Measurements from ENCODE around the gene STPG2.
"Not testable (repeated sequence)": the region's sequence is repeated elsewhere in the genome, so short reads cannot be mapped to it uniquely, and the experiment has no call there.

STPG2 gene

DNA sequence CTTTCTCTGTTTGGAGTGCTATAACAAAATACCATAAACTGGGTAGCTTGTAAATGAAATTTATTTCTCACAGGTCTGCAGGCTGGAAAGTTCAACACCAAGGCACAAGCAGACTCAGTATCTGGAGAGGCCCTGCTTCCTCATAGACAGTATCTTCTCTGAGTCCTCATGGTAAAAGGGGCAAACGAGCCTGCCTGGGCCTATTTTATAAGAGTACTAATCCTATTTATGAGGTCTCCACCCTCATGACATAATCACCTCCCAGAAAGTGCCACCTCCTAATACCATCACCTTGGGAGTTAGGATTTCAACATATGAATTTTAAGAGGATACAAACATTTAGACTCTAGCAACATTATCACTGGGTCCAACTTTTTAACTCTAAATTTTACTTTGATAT lies 200.3 kb downstream of the STPG2 start:
- no peak for DNase-seq (ENCODE audit: low read depth)

DNA sequence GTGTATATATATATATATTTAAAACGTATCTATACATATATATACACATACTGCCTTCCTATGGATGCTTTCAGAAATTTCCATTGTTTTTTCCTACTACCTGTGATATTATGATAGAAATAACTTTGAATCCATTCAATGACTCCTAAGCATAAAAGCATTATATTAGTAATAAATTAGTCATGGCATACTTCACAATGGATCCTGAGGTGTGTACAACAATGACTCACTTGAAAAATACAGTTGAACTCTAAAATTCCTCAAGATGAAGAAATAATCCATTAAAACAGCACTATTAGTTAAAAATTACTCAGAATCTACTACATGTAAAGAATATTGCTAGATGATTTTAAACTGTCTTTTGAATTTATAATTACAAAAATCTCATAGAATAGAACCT lies 201.1 kb downstream of the STPG2 start:
- DNase-seq (ENCODE audit: low read depth) = no peak

DNA sequence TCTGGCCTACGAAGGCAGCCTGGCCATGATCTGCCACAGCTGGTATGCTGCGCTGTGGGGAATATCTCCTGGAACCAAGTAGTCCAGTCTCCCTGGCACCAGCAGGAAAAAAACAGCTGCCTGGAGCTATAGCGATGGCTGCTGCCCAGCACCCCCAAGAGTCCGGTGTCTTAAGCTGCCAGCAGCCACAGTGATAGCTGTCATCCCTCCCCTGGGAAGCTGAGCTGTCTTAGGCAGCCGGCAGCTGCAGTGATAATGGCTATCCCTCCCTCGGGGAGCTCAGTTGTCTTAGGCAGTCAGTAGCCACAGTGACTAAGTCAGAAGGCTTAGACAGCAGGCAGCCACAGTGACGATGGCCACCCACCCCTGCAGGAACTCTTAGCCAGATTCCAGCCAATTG lies 205.1 kb downstream of the STPG2 start:
- DNase-seq (ENCODE audit: low read depth) = no peak

DNA sequence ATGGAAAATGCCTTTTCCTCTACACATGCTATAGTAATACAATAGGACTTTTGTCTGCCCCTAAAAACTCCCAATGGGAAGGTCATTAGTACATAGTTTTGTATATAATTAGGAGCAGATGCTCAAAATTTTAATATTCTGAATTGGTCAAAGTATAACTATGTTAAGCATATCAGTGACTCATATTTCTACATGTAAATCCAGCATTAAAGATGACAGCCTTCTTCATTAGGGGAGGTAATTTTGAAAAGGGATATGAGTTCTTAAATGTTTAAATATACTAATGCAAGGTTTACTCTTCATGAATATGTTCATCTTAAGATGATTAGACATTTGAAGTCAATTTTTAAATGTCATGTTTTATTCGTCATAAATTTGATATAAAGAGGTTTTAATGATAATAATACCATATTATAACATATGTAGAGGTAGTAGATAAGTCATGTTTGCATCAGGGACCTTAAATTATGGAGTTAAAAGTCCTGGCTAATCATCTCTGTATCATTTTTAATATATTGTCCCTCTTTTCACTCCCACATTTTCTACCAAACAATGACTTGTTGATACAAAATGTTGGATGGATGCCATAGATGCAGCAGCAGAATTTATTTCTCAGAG lies 218.8 kb downstream of the STPG2 start:
- DNase-seq (ENCODE audit: low read depth) = no peak

DNA sequence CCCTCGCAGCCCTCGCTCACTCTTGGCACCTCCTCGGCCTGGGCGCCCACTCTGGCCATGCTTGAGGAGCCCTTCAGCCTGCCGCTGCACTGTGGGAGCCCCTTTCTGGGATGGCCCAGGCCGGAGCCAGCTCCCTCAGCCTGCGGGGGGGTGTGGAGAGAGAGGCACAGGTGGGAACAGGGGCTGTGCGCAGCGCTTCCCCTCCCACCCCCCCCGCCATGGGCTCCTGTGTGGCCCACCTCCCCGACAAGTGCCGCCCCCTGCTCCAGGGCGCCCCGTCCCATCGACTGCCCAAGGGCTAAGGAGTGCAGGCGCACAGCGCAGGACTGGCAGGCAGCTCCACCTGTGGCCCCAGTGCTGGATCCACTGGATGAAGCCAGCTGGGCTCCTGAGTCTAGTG lies 220.2 kb downstream of the STPG2 start:
- no peak for DNase-seq (ENCODE audit: low read depth)

DNA sequence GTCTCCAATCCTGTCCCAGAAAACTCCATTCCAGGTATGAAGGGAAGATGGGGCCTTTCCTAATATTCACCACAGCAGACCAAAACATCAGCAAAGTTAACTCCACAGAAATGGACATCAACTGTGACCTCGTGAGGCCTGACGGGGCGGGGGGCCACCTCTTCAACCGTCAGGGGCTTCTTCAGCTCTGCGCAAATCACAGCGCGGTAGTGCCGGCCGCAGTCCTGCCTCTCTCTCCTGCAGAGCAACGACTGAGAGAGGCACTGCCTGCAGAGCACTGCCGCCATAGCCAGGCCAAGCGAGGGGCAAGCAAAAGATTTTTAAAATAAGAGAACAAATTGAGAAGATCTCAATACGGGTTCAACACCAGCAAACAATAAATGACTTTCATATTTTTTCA lies 226.2 kb downstream of the STPG2 start:
- no peak for DNase-seq (ENCODE audit: low read depth)

DNA sequence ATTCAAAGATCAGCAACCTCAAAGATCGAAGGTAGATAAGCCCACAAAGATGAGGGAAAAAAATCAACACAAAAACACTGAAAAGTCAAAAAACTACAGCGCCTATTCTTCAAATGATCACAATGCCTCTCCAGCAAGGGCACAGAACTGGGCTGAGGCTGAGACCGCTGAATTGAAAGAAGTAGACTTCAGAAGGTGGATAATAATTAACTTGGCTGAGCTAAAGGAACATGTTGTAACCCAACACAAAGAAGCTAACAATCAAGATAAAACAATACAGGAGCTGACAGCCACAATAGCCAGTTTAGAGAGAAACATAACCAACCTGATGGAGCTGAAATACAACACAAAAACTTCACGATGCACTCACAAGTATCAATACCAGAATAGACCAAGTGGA lies 231.1 kb downstream of the STPG2 start:
- DNase-seq (ENCODE audit: low read depth) = no peak

DNA sequence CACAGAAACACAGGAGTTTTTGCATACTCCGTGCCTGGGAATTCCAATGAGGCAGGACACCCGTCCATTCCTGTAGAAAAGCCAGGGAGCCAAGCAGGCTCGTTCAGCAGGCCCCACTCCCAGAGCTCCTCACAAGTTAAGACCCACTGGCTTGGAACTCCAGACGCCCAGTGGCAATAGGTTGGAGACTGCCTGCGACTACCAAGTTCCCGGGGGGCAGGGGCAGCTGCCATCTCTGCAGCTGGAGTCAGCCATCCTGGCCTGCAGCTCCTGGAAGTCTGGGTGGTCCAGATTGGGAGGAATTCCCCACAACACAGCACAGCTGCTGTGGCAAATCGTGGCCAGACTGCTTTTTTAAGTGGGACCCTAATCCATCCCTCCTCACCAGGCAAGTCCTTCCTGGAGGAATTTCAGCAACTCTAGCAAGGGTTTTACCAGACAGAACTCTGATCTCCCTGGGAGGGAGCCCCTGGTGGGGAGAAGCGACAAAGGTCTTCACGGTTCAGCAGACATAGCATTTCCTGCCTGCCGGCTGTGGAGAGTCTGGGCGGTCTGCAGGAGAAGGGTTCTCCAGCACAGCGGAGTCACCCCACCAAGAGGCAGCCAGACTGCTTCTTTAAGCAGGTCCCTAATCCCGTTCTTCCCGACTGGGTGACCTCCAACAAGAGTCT lies 231.9 kb downstream of the STPG2 start:
- no peak for DNase-seq (ENCODE audit: low read depth)

DNA sequence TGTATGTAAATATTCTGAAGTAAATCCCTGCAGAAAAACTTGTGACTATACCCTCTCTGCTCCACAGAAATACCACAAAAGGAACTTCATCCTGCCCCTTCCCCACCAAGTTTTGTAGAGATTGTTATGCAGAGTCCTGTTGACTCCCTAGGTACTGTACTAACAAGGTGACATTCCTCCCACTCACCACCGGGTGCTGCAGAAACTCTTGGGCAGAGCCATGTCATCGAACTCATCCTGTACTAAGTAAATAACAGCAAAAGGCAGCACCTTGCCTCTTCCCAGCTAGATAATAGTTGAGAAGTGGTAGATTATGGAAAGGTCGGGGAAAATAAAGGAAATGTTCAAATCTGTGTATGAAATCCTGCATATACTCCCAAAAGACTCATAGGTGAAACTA lies 233.3 kb downstream of the STPG2 start:
- DNase-seq (ENCODE audit: low read depth) = no peak

DNA sequence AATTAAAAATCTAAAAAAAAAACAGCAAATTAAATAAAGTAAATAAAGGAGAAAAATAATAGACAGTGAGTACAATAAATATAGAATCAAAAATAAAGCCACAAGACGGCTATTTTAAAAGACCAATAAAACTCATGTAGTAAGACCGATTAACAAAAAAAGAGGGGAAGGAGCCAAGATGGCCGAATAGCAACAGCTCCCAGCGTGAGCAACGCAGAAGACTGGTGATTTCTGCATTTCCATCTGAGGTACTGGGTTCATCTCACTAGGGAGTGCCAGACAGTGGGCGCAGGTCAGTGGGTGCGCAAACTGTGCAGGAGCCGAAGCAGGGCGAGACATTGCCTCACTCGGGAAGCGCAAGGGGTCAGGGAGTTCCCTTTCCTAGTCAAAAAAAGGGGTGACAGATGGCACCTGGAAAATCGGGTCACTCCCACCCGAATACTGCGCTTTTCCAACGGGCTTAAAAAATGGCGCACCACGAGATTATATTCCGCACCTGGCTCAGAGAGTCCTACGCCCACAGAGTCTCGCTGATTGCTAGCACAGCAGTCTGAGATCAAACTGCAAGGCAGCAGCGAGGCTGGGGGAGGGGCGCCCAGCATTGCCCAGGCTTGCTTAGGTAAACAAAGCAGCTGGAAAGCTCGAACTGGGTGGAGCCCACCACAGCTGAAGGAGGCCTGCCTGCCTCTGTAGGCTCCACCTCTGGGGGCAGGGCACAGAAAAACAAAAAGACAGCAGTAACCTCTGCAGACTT lies 239.7 kb downstream of the STPG2 start:
- DNase-seq (ENCODE audit: low read depth) = not testable (repeated sequence)

DNA sequence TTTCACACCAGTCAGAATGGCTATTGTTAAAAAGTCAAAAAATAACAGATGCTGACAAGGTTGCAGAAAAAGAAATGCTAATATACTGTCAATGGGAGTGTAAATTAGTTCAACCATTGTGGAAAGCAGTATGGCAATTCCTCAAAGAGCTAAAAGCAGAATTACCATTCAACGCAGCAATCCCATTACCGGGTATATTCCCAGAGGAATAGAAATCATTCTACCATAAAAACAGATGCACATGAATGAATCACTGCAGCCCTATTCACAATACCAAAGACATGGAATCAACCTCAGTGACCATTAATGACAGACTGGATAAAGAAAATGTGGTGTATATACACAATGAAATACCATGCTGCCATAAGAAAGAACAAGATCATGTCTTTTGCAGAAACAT lies 243.0 kb downstream of the STPG2 start:
- DNase-seq (ENCODE audit: low read depth) = no peak

DNA sequence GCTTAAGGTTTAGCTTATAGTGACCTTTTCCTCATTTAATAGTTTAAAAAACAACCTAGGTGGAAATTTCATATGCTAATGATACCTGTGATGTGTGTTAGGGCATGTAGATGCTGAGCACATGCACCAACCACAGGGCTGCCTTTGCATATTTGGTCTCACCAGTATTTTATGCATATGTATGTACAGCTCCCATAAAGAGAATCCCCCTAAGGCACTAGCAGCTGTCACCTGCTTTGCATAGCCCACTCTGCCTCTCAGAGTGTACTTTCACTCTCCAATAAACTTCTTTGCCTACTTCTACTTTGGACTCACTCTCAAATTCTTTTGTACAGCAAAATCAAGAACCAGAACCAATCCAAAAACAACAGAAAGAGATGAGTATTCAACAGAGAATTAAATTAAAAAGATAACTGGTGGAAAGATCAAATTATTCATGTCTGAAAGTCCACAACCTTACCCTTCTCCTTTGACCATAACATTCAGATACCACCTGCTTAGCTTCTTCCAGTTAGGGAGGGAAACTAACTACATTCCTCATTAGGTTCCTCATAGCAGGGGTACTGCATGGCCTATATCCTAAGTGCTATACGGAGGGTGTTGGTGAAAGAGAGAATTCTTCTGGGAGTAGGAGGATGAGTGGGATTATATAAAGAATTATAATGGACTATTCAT lies 250.5 kb downstream of the STPG2 start:
- DNase-seq (ENCODE audit: low read depth) = no peak

DNA sequence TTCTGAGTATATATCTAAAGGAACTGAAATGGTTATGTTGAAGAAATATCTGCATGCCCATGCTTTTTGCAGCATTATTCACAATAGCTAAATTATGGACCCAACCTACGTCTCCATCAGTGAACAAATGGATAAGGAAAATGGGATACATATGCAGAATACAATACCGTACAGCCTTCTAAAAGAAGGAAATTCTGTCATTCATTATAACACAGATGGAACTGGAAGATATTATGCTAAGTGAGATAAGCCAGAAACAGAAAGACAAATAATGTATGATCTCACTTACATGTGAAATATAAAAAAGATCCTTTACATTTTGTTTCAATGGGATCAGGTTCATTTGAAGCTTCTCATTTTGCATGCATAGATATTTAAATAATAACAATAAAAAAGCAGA lies 263.3 kb downstream of the STPG2 start:
- no peak for DNase-seq (ENCODE audit: low read depth)

DNA sequence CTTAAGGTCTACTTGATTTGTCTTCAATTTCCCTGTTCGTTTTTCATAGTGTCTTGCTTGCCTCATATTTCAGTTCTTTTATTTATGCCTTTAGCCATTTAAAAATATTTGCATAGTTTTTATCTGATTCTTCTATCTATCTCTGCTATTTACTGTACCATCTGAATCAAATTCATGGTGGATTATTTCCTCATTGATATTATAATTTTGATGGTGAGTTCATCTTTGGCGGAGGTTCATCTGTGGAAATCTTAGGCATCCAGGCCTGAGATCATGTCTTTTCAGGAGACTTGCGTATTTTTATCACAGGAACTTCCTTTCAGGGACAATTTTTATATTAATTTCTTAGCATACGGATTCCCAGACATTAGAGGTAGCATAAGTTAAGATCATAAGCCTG lies 275.2 kb downstream of the STPG2 start:
- DNase-seq (ENCODE audit: low read depth) = no peak

DNA sequence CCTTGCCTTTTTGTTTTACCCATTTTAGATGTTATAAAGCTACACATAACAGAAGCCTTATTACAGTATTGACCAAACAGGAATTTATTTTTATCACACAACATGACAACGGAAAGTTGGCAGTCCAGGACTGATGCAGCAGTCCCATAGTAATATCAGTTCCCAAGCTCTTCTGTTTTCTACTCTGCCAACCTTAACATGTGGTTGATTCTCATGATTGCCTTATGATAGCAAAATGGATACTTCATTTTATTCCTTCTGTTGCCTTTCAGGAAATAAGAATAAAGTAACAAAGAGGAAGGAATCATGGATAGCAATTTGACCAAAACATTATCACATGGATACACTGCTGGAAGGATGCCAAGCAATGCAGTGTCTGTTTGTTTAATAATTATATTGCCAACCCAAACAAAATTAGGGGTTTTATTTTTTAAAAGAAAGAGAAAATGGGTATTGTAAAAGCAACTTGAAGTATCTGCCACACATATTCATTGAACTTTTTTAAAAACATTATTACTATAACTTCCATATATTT lies 275.7 kb downstream of the STPG2 start:
- DNase-seq (ENCODE audit: low read depth) = no peak

DNA sequence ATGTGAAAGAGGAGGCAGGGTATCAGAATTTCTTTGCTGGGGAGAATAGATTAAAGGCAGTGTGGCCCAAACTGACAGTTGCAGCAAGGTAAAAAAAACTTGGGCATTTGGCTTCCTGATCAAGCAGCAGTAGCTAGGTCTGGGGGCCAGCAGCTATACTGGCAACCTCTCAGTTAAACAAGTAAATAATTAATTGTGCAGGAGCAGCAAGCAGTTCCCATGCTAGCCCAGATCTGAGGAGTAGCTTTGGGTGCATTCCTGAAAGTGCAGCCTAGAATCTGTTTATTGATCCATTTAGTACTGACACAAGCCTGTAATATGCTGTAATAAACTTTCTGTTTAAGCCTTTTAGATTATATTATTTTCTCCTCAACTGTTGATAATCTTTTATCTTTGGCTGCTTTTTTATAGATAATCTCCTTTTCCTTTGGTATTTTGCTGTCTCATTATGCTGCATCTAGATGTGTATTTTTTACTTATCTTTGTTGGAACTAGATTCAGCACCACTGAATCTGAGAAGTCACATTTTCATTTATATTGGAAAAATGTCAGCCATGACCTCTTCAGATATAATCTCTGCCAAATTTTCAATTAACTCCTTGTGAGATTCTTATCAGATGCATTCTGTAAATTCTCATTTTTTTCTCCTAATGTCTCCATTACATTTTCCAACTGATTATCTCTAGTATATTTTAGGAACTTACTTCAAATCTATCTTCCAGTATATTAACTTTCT lies 276.3 kb downstream of the STPG2 start:
- DNase-seq (ENCODE audit: low read depth) = no peak

DNA sequence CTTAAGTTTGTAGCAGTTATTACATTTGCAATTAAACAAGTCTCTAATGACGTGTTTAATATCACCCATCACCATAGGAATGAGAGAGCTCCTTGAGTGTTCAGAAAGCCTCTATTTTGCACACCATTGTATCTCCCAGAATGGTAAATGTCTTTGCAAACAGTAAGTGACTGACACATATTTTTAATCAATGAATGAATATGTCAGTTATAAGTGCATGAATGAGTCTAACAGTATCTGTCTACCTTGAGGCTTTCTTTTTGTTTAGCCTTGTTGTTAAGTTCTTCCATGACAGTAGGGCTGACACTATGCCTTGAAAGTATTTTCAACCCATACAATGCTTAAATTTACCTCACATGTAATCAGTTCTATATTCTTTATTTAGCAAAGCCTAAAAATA lies 292.2 kb downstream of the STPG2 start:
- no peak for DNase-seq (ENCODE audit: low read depth)

DNA sequence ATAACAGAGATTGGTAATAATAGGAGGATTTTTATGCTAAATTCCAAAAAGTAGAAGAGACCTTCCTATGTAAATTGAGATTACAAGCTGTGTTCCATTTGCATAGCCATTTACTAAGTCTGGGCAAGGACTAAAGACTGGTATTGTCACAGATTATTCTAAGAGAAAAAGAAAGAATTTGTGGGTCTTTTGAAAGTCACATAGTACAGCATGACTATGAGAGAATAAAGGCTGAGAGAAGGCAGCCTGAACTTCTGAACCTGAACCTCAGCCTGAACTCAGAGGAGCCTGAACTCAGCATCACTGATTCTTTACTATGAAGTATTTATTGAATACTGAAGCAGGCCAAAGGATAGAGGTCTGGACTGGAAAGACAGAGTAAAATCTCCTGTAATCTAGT lies 297.5 kb downstream of the STPG2 start:
- DNase-seq (ENCODE audit: low read depth) = no peak

DNA sequence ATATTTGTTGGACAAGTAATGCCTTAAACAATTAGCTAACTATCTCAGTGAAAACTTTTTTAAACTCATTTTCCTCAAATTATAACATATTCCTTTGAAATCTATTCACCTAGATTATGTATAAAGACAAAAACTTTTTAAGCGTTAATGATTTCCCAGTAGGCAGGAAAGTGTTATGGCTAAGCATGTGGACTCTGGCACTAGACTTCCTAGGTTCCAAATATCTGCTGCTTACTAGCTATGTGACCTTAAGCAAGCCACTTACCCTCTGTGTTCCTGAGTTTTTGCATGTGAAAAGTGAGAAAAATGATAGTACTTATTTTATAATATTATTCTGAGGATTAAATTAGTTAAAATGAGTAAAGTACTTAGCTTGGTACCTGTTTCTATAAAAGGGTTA lies 301.8 kb downstream of the STPG2 start:
- no peak for DNase-seq (ENCODE audit: low read depth)

DNA sequence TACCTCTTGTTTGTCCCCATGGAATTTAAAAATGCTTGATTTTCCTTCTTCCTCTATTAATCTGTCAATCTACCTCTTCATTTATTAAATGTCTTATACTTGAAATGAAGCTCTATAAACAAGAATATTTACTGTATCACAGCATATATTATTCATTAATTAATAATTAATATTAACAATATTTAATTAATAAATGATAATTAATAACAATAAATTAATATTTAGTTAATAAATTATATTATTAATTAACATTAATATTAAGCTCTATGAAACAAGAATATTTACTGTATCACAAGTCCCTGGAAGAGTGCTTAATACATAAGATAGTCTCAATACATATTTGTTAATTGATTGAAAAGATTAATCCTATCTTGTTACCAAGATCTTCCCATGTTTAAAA lies 306.6 kb downstream of the STPG2 start:
- DNase-seq (ENCODE audit: low read depth) = no peak

DNA sequence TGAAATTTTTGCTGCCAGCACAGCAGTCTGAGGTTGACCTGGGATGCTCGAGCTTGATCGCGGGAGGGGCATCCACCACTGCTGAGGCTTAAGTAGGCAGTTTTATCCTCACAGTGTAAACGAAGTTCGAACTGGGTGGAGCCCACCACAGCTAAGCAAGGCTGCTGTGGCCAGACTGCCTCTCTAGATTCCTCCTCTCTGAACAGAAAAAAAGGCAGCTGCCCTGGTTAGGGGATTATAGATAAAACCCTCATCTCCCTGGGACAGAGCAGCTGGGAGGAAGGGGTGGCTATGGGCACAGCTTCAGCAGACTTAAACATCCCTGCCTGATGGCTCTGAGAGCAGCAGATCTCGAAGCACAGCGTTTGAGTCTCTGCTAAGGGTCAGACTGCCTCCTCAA lies 314.6 kb downstream of the STPG2 start:
- no peak for DNase-seq (ENCODE audit: low read depth)

DNA sequence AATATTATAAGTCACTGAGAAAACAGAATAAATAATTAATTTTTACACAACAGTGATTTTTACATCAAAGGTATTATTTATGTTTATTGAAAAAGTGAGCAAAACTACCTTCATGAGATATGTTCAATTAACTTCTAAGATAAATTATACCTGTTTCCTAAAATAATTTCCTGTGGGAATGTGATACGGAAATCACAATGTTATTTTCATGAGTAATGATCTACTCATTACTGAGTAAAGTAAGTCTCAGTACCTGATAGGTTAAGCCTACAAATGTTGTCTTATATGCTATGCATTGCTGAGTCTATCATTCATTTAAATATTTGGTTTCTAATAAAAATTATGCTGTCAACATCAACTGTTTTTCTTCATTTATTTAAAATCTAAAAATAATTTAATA lies 324.0 kb downstream of the STPG2 start:
- no peak for DNase-seq (ENCODE audit: low read depth)
